ENCODE data around the gene CRB1. TPM values are rescaled to one million over a fixed set of nuclear protein-coding genes. Genes with fewer than 3 reads are reported as not detected.

Gene CRB1
- total RNA-seq, 1 experiment from 2014 or later: not detected

DNA sequence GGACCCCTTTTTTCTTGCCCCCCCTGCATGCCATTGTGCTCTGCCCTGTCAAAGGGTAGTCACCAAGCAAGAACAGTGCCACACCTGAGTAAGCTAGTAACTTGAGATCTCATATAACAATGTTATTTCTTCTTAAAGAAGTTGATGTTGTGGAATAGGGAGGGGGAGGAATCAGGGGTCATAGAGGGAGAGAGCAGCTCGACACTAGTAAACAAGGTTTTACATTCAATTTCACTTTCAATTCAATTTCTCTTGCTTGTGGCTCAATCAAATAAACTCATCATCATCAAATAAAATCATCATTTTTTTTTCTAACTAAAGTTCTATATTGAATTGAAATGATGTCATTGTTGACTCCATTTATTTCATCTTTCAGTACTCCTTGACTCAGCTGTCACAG lies 106.4 kb downstream of the CRB1 start:
- ChIA-PET POLR2A (no interaction called here), CTCF (interaction anchor here (0.7 kb wide), 1 partner anchor 769 kb away, joined by 4 read pairs; no protein-coding TSS in a partner anchor)
- Histone ChIP-seq H3K4me3 (ENCODE audit: low read depth in 2 of 2, low read length in 2 of 2) (no peak overlapping the region), H3K36me3 (ENCODE audit: control insufficient read depth, insufficient read depth, low read length) (no peaks in the 10 kb centered on the region), H3K4me1 (ENCODE audit: control insufficient read depth, insufficient read depth, low read length) (no peaks in the 10 kb centered on the region), H3K9me3 (ENCODE audit: control insufficient read depth, insufficient read depth, low read depth, low read length) (no peaks in the 10 kb centered on the region), H3K27ac (ENCODE audit: low read length) (no peak overlapping the region), H3K27me3 (ENCODE audit: control insufficient read depth, insufficient read depth, low read length) (no peaks in the 10 kb centered on the region)
- BruUV-seq (replicated peaks): no TSS peak
- intact Hi-C loops (cut with micrococcal nuclease; ENCODE audit: unreplicated experiment) (no loop called here), in situ Hi-C loops (cut with HindIII; ENCODE audit: low pct_unique_long_range_greater_than_20kb, low sequenced_read_pairs) (no loop called here)
- ATAC-seq (no peak), DNase-seq (ENCODE audit: low read depth, low spot score) (no peak)
- TF ChIP-seq, protein P1, sequence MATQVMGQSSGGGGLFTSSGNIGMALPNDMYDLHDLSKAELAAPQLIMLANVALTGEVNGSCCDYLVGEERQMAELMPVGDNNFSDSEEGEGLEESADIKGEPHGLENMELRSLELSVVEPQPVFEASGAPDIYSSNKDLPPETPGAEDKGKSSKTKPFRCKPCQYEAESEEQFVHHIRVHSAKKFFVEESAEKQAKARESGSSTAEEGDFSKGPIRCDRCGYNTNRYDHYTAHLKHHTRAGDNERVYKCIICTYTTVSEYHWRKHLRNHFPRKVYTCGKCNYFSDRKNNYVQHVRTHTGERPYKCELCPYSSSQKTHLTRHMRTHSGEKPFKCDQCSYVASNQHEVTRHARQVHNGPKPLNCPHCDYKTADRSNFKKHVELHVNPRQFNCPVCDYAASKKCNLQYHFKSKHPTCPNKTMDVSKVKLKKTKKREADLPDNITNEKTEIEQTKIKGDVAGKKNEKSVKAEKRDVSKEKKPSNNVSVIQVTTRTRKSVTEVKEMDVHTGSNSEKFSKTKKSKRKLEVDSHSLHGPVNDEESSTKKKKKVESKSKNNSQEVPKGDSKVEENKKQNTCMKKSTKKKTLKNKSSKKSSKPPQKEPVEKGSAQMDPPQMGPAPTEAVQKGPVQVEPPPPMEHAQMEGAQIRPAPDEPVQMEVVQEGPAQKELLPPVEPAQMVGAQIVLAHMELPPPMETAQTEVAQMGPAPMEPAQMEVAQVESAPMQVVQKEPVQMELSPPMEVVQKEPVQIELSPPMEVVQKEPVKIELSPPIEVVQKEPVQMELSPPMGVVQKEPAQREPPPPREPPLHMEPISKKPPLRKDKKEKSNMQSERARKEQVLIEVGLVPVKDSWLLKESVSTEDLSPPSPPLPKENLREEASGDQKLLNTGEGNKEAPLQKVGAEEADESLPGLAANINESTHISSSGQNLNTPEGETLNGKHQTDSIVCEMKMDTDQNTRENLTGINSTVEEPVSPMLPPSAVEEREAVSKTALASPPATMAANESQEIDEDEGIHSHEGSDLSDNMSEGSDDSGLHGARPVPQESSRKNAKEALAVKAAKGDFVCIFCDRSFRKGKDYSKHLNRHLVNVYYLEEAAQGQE (IDR thresholded peaks at IDR 0.05; ENCODE audit: insufficient read depth in 1 of 2, low read depth in 2 of 2, low read length in 1 of 2): no peak
- TF ChIP-seq TCF7L2 (IDR thresholded peaks at IDR 0.05; ENCODE audit: low read depth, low read length) (no peak), POLR2AphosphoS5 (IDR thresholded peaks at IDR 0.05; ENCODE audit: low read depth, low read length) (no peak), SIN3A (IDR thresholded peaks at IDR 0.05; ENCODE audit: borderline replicate concordance, insufficient read depth, low read depth, low read length) (no peak)
- TF ChIP-seq, protein P2, sequence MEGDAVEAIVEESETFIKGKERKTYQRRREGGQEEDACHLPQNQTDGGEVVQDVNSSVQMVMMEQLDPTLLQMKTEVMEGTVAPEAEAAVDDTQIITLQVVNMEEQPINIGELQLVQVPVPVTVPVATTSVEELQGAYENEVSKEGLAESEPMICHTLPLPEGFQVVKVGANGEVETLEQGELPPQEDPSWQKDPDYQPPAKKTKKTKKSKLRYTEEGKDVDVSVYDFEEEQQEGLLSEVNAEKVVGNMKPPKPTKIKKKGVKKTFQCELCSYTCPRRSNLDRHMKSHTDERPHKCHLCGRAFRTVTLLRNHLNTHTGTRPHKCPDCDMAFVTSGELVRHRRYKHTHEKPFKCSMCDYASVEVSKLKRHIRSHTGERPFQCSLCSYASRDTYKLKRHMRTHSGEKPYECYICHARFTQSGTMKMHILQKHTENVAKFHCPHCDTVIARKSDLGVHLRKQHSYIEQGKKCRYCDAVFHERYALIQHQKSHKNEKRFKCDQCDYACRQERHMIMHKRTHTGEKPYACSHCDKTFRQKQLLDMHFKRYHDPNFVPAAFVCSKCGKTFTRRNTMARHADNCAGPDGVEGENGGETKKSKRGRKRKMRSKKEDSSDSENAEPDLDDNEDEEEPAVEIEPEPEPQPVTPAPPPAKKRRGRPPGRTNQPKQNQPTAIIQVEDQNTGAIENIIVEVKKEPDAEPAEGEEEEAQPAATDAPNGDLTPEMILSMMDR (IDR thresholded peaks at IDR 0.05): no peak

- TF ChIP-seq, protein P1 (IDR thresholded peaks at IDR 0.05; ENCODE audit: insufficient read depth in 1 of 2, low read depth in 2 of 2, low read length in 1 of 2): no peak
- TF ChIP-seq TCF7L2 (IDR thresholded peaks at IDR 0.05; ENCODE audit: low read depth, low read length) (no peak), POLR2AphosphoS5 (IDR thresholded peaks at IDR 0.05; ENCODE audit: low read depth, low read length) (no peak), SIN3A (IDR thresholded peaks at IDR 0.05; ENCODE audit: borderline replicate concordance, insufficient read depth, low read depth, low read length) (no peak)
- TF ChIP-seq, protein P2 (IDR thresholded peaks at IDR 0.05): no peak
- POLR2A ChIA-PET: interaction anchor here (0.5 kb wide), 1 partner anchor 1029 kb away, joined by 3 read pairs; no protein-coding TSS in a partner anchor
- Histone ChIP-seq H3K4me1 (ENCODE audit: control insufficient read depth, insufficient read depth, low read length) (no peaks in the 10 kb centered on the region), H3K27ac (ENCODE audit: low read length) (no peak overlapping the region), H3K9me3 (ENCODE audit: control insufficient read depth, insufficient read depth, low read depth, low read length) (no peaks in the 10 kb centered on the region), H3K4me3 (ENCODE audit: low read depth in 2 of 2, low read length in 2 of 2) (no peak overlapping the region), H3K27me3 (ENCODE audit: control insufficient read depth, insufficient read depth, low read length) (no peaks in the 10 kb centered on the region; the same call in 1 of the 2 replicates), H3K36me3 (ENCODE audit: control insufficient read depth, insufficient read depth, low read length) (no peaks in the 10 kb centered on the region)
- intact Hi-C loops (cut with micrococcal nuclease; ENCODE audit: unreplicated experiment): no loop called here
- DNase-seq (ENCODE audit: low read depth, low spot score): no peak
- CTCF ChIA-PET: no interaction called here
- BruUV-seq (replicated peaks): no TSS peak
- ATAC-seq: no peak
- in situ Hi-C loops (cut with HindIII; ENCODE audit: low pct_unique_long_range_greater_than_20kb, low sequenced_read_pairs): no loop called here
Measured at GRCh38 chr1:197384471-197384870, 116.4 kb downstream of the CRB1 start.

Measured in Panc1 (cell line).